Fibroblast of villous mesenchyme (primary cell): ENCODE results near the gene SCLT1. TPM values are rescaled to one million over a fixed set of nuclear protein-coding genes. Genes with fewer than 3 reads are reported as not detected.

ENCODE experiments used
- DNase-seq: peaks from one replicate; pipeline ENCODE4 v3.0.0-alpha.2; 2010; ENCODE audit warnings: low read depth
- H3K4me3 ChIP-seq: 2 replicates; pipeline ENCODE4 v1.5.1; 2011; ENCODE audit warnings: low read depth, mild to moderate bottlenecking, low read length
- CTCF ChIP-seq: IDR thresholded peaks from 2 replicates; pipeline ENCODE4 v1.5.1; 2012; ENCODE audit warnings: low read depth, mild to moderate bottlenecking, low read length; ENCODE audit not compliant: insufficient read depth
- total RNA-seq: library from RNA; depleted of rRNA; stranded (reverse); fragments of >200 nt; gene quantifications from 2 replicates; pipeline ENCODE4 v1.2.3, GENCODE V29; 2012

The SCLT1 gene
- total RNA-seq, 1 donor, result 28.1 TPM

- TF ChIP-seq CTCF, result no peak
- no peak for DNase-seq
- H3K4me3 ChIP-seq, result no peak overlapping the region
These were observed 217.1 kb downstream of the SCLT1 start for GRCh38 chr4:128876200-128876599.

GRCh38 chr4:128871948-128872347 lies 221.4 kb downstream of the SCLT1 start:
- no peak for TF ChIP-seq CTCF
- no peak overlapping the region for H3K4me3 ChIP-seq
- DNase-seq, result peak; percentile 96

- no peak for DNase-seq
- no peak overlapping the region for H3K4me3 ChIP-seq
- TF ChIP-seq CTCF, result no peak
These were observed 223.4 kb downstream of the SCLT1 start for GRCh38 chr4:128869776-128870509.

GRCh38 chr4:128868758-128869157 lies 224.6 kb downstream of the SCLT1 start:
- TF ChIP-seq CTCF, result no peak
- peak; percentile 48 for DNase-seq
- H3K4me3 ChIP-seq, result no peak overlapping the region

- no peak overlapping the region for H3K4me3 ChIP-seq
- DNase-seq, result no peak
- no peak for TF ChIP-seq CTCF
These were observed 226.6 kb downstream of the SCLT1 start for GRCh38 chr4:128866691-128867090.

GRCh38 chr4:128866269-128866668 lies 227.1 kb downstream of the SCLT1 start:
- no peak for DNase-seq
- H3K4me3 ChIP-seq, result no peak overlapping the region
- no peak for TF ChIP-seq CTCF

- TF ChIP-seq CTCF, result no peak
- no peak overlapping the region for H3K4me3 ChIP-seq
- DNase-seq, result no peak
These were observed 228.2 kb downstream of the SCLT1 start for GRCh38 chr4:128865132-128865531.
